ENCODE results near the gene RAD51B. TPM values are rescaled to one million over a fixed set of nuclear protein-coding genes. Genes with fewer than 3 reads are reported as not detected.

The RAD51B gene
- total RNA-seq, 1 experiment from 2014 or later = 8.5 TPM

DNA sequence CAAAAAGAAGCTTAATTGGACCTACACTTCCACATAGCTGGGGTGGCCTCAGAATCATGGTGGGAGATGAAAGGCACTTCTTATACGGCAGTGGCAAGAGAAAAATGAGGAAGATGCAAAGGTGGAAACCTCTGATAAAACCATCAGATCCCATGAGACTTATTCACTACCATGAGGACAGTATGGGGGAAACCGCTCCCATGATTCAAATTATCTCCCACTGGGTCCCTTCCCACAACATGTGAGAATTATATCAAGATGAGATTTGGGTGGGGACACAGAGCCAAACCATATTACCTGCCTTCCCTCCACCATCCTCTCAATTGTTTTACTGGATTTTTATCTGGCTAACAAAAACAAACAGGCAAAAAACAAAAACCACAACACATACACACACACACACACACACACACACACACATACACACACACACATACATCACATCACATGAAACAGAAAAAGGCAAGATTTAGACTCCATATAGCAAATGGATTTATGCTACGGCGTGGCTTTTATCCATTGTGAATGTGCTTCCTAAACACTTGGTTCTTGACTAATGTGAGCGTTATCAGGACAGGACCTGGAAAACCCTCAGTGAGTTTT lies 906.6 kb downstream of the RAD51B start:
- ChIA-PET CTCF (no interaction called here), POLR2A (interaction anchor here (0.6 kb wide), 1 partner anchor 756 kb away, joined by 3 read pairs; no protein-coding TSS in a partner anchor)
- DNase-seq (ENCODE audit: low read depth, low spot score) = no peak
- ATAC-seq = no peak
- BruUV-seq (replicated peaks) = no TSS peak
- TF ChIP-seq, protein P1, sequence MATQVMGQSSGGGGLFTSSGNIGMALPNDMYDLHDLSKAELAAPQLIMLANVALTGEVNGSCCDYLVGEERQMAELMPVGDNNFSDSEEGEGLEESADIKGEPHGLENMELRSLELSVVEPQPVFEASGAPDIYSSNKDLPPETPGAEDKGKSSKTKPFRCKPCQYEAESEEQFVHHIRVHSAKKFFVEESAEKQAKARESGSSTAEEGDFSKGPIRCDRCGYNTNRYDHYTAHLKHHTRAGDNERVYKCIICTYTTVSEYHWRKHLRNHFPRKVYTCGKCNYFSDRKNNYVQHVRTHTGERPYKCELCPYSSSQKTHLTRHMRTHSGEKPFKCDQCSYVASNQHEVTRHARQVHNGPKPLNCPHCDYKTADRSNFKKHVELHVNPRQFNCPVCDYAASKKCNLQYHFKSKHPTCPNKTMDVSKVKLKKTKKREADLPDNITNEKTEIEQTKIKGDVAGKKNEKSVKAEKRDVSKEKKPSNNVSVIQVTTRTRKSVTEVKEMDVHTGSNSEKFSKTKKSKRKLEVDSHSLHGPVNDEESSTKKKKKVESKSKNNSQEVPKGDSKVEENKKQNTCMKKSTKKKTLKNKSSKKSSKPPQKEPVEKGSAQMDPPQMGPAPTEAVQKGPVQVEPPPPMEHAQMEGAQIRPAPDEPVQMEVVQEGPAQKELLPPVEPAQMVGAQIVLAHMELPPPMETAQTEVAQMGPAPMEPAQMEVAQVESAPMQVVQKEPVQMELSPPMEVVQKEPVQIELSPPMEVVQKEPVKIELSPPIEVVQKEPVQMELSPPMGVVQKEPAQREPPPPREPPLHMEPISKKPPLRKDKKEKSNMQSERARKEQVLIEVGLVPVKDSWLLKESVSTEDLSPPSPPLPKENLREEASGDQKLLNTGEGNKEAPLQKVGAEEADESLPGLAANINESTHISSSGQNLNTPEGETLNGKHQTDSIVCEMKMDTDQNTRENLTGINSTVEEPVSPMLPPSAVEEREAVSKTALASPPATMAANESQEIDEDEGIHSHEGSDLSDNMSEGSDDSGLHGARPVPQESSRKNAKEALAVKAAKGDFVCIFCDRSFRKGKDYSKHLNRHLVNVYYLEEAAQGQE (IDR thresholded peaks at IDR 0.05; ENCODE audit: insufficient read depth in 1 of 2, low read depth in 2 of 2, low read length in 1 of 2) = no peak
- TF ChIP-seq POLR2AphosphoS5 (IDR thresholded peaks at IDR 0.05; ENCODE audit: low read depth, low read length) (no peak), TCF7L2 (IDR thresholded peaks at IDR 0.05; ENCODE audit: low read depth, low read length) (no peak), SIN3A (IDR thresholded peaks at IDR 0.05; ENCODE audit: borderline replicate concordance, insufficient read depth, low read depth, low read length) (no peak)
- TF ChIP-seq, protein P2, sequence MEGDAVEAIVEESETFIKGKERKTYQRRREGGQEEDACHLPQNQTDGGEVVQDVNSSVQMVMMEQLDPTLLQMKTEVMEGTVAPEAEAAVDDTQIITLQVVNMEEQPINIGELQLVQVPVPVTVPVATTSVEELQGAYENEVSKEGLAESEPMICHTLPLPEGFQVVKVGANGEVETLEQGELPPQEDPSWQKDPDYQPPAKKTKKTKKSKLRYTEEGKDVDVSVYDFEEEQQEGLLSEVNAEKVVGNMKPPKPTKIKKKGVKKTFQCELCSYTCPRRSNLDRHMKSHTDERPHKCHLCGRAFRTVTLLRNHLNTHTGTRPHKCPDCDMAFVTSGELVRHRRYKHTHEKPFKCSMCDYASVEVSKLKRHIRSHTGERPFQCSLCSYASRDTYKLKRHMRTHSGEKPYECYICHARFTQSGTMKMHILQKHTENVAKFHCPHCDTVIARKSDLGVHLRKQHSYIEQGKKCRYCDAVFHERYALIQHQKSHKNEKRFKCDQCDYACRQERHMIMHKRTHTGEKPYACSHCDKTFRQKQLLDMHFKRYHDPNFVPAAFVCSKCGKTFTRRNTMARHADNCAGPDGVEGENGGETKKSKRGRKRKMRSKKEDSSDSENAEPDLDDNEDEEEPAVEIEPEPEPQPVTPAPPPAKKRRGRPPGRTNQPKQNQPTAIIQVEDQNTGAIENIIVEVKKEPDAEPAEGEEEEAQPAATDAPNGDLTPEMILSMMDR (IDR thresholded peaks at IDR 0.05) = no peak
- intact Hi-C loops (cut with micrococcal nuclease; ENCODE audit: unreplicated experiment) (no loop called here), in situ Hi-C loops (cut with HindIII; ENCODE audit: low pct_unique_long_range_greater_than_20kb, low sequenced_read_pairs) (no loop called here)
- Histone ChIP-seq H3K4me3 (ENCODE audit: low read depth in 2 of 2, low read length in 2 of 2) (no peak overlapping the region), H3K27me3 (ENCODE audit: control insufficient read depth, insufficient read depth, low read length) (no peaks in the 10 kb centered on the region; the same call in 1 of the 2 replicates), H3K9me3 (ENCODE audit: control insufficient read depth, insufficient read depth, low read depth, low read length) (no peaks in the 10 kb centered on the region), H3K27ac (ENCODE audit: low read length) (no peak overlapping the region), H3K36me3 (ENCODE audit: control insufficient read depth, insufficient read depth, low read length) (no peaks in the 10 kb centered on the region), H3K4me1 (ENCODE audit: control insufficient read depth, insufficient read depth, low read length) (no peaks in the 10 kb centered on the region)

DNA sequence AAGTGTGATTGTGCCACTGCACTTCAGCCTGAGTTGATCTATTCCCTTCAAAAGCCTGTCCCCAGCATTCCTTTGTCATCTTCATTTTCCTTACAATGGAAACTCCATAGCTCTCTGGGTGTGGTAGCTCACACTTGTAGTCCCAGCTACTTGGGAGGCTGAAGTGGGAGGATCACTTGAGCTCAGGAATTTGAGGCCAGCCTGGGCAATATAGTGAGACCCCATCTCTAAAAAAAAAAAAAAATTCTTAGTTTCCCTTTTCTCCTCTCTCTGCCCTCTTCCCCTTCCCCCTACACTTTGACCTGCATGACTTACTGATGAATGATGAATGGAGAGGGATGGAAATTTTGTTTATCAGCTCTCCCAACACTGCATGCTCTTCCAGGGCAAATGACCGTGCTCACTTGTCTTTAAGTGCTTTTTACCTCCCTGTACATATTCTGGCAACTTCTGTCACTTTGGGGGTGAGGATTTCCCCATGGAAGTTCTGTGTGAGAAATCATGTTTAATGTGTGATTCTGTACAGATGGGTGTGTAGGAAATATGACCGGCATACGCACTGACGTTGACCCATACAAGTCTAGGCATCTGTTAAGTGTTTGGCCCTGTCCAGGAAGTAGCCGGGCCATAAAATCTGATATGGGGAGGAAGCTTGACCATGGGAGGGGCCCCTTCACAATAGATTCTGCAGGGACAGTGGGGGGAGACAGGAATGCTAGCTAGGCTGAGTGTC lies 907.9 kb downstream of the RAD51B start:
- no peak for DNase-seq (ENCODE audit: low read depth, low spot score)
- no peak overlapping the region for H3K27ac ChIP-seq (ENCODE audit: low read length)
- BruUV-seq (replicated peaks) = no TSS peak
- in situ Hi-C loops (cut with HindIII; ENCODE audit: low pct_unique_long_range_greater_than_20kb, low sequenced_read_pairs) = no loop called here
- ChIA-PET POLR2A (no interaction called here), CTCF (no interaction called here)
- no peaks in the 10 kb centered on the region; the same call in 1 of the 2 replicates for H3K27me3 ChIP-seq (ENCODE audit: control insufficient read depth, insufficient read depth, low read length)
- intact Hi-C loops (cut with micrococcal nuclease; ENCODE audit: unreplicated experiment) = no loop called here
- TF ChIP-seq POLR2AphosphoS5 (IDR thresholded peaks at IDR 0.05; ENCODE audit: low read depth, low read length) = no peak
- no peaks in the 10 kb centered on the region for H3K4me1 ChIP-seq (ENCODE audit: control insufficient read depth, insufficient read depth, low read length)
- H3K9me3 ChIP-seq (ENCODE audit: control insufficient read depth, insufficient read depth, low read depth, low read length) = no peaks in the 10 kb centered on the region
- H3K36me3 ChIP-seq (ENCODE audit: control insufficient read depth, insufficient read depth, low read length) = no peaks in the 10 kb centered on the region
- ATAC-seq = no peak
- no peak overlapping the region for H3K4me3 ChIP-seq (ENCODE audit: low read depth in 2 of 2, low read length in 2 of 2)
